Measurements from ENCODE around the gene RNF157. TPM values are rescaled to one million over a fixed set of nuclear protein-coding genes. Genes with fewer than 3 reads are reported as not detected.

Gene RNF157
- total RNA-seq, 4 donors from 2014 or later: 1.7 to 6.6 (median 4.7) TPM

- intact Hi-C loops (cut with DNase I): no loop called here
- TF ChIP-seq CTCF (IDR thresholded peaks at IDR 0.05) (no peak), POLR2A (IDR thresholded peaks at IDR 0.05) (no peak)
- Histone ChIP-seq H3K4me1 (no peaks in the 10 kb centered on the region), H3K27ac (no peak overlapping the region), H3K27me3 (no peaks in the 10 kb centered on the region), H3K4me3 (replicated peaks in 1 of 3) (no peak overlapping the region), H3K9me3 (no peaks in the 10 kb centered on the region), H3K36me3 (no peaks in the 10 kb centered on the region)
- WGBS, 2 donors: 98 to 100% methylated on average over 1 of the region's 1 CpG
- DNase-seq: no peak
Observed at GRCh38 chr17:76223802-76224201, 16.5 kb downstream of the RNF157 start.

DNA sequence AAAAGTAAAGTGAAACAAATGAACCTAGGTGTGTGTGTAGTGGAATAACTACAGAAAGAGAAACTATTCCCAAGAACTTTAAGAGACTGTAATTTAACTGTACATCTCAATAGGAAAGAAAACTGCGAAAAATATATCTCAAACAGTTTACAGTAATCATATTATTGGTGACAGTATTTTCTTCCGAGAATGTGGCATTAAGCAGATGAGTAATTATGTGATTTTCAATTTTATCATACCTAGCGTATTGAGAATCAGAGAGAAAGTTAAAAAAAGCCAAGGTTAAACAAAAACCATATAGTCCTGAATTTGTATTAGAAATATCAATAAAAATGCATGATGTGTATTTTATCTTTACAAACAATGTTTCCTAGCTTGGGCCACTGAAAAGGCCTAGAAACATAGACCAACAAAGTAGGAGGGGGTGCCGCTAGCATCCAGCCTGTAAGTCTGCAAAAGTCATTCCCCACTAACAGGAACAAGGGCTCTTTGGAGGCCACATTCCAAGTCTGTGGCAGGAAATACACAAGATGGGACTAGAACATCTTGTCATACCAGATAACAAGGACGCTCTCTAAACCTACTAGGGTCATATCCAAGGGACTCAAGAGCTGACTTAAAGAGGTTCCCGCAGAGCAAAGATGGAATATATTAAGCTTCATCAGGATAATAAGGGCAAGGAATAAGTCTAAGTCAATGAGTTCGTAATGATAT, 20.5 kb downstream of the RNF157 start:
- no peak for DNase-seq
- Histone ChIP-seq H3K4me3 (replicated peaks in 1 of 3) (no peak overlapping the region), H3K9me3 (no peaks in the 10 kb centered on the region), H3K4me1 (no peaks in the 10 kb centered on the region), H3K27ac (no peak overlapping the region), H3K27me3 (no peaks in the 10 kb centered on the region), H3K36me3 (no peaks in the 10 kb centered on the region)
- TF ChIP-seq CTCF (IDR thresholded peaks at IDR 0.05): no peak
- TF ChIP-seq POLR2A (IDR thresholded peaks at IDR 0.05): no peak
- WGBS, 2 donors: 93% methylated on average over 7 of the region's 7 CpGs
- intact Hi-C loops (cut with DNase I): no loop called here

GRCh38 chr17:76217081-76217480, 23.2 kb downstream of the RNF157 start:
- Histone ChIP-seq H3K27ac (no peak overlapping the region), H3K4me1 (no peaks in the 10 kb centered on the region), H3K9me3 (no peaks in the 10 kb centered on the region), H3K27me3 (no peaks in the 10 kb centered on the region), H3K4me3 (replicated peaks in 1 of 3) (no peak overlapping the region), H3K36me3 (no peaks in the 10 kb centered on the region)
- no peak for TF ChIP-seq CTCF (IDR thresholded peaks at IDR 0.05)
- no peak for TF ChIP-seq POLR2A (IDR thresholded peaks at IDR 0.05)
- DNase-seq: no peak
- intact Hi-C loops (cut with DNase I): no loop called here
- 96 to 97% methylated on average over 3 of the region's 3 CpGs for WGBS, 2 donors

DNA sequence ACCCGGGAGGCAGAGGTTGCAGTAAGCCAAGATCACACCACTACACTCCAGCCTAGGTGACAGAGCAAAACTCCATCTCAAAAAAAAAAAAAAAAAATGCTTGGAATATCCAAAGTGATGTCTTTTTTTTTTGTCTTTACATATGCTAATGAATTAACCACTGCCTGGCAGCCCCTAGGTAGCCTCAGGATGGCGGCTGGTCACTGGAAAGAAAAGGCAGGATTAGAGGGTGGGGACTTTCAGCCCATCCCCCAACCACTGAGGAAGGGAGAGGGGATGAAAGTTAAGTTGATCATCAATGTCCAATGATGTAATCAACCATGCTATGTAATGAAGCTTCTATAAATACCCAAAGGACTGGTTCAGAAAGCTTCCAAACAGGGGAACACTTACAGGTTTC, 26.8 kb downstream of the RNF157 start:
- H3K4me3 ChIP-seq (replicated peaks in 1 of 3): no peak overlapping the region
- DNase-seq: no peak
- no peaks in the 10 kb centered on the region for H3K36me3 ChIP-seq
- WGBS, 2 donors: 84 to 92% methylated on average over 2 of the region's 2 CpGs
- no peaks in the 10 kb centered on the region for H3K27me3 ChIP-seq
- TF ChIP-seq POLR2A (IDR thresholded peaks at IDR 0.05): no peak
- no peaks in the 10 kb centered on the region for H3K9me3 ChIP-seq
- H3K27ac ChIP-seq: no peak overlapping the region
- H3K4me1 ChIP-seq: peaks cover 0 to 8% of the 10 kb centered on the region in 2 donors
- intact Hi-C loops (cut with DNase I): no loop called here

DNA sequence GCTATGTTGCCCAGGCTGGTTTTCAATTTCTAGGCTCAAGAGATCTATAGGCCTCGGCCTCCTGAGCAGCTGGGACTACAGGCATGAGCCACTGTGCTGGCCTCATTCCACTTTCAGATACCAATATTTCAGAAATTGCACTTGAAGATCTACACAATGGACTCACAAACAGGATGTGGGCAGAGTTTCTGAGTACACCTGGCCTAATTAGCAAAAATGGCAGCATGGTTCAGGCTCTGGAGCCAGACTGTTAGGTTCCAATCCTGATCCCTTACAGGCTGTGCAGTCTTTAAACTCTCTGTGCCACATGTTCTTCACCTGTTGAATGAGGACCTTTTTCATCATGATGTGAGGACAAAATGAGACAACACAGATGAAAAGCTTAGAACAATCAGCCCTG, 32.2 kb downstream of the RNF157 start:
- H3K4me3 ChIP-seq (replicated peaks in 1 of 3): no peak overlapping the region
- intact Hi-C loops (cut with DNase I): no loop called here
- no peak for TF ChIP-seq CTCF (IDR thresholded peaks at IDR 0.05)
- no peak for TF ChIP-seq POLR2A (IDR thresholded peaks at IDR 0.05)
- 89 to 93% methylated on average over 1 of the region's 1 CpG for WGBS, 2 donors
- H3K27ac ChIP-seq: no peak overlapping the region
- peaks cover 0 to 13% of the 10 kb centered on the region in 2 donors for H3K4me1 ChIP-seq
- no peak for DNase-seq
- no peaks in the 10 kb centered on the region for H3K9me3 ChIP-seq
- H3K36me3 ChIP-seq: no peaks in the 10 kb centered on the region
- no peaks in the 10 kb centered on the region for H3K27me3 ChIP-seq

All from thyroid gland (tissue), 4 donors.